HG02610 (cell line): ENCODE measurements around the gene RARB.

ENCODE experiments used
- ATAC-seq: cut with Tn5 transposase; IDR thresholded peaks from one replicate; pipeline ENCODE4 v1.9.1; 2021; ENCODE audit warnings: mild to moderate bottlenecking, moderate library complexity; ENCODE audit not compliant: unreplicated experiment

RARB gene

GRCh38 chr3:25447285-25447684, 19.2 kb downstream of the RARB start:
- ATAC-seq = no peak

- no peak for ATAC-seq
Measured at GRCh38 chr3:25447925-25448324, 19.9 kb downstream of the RARB start.

DNA sequence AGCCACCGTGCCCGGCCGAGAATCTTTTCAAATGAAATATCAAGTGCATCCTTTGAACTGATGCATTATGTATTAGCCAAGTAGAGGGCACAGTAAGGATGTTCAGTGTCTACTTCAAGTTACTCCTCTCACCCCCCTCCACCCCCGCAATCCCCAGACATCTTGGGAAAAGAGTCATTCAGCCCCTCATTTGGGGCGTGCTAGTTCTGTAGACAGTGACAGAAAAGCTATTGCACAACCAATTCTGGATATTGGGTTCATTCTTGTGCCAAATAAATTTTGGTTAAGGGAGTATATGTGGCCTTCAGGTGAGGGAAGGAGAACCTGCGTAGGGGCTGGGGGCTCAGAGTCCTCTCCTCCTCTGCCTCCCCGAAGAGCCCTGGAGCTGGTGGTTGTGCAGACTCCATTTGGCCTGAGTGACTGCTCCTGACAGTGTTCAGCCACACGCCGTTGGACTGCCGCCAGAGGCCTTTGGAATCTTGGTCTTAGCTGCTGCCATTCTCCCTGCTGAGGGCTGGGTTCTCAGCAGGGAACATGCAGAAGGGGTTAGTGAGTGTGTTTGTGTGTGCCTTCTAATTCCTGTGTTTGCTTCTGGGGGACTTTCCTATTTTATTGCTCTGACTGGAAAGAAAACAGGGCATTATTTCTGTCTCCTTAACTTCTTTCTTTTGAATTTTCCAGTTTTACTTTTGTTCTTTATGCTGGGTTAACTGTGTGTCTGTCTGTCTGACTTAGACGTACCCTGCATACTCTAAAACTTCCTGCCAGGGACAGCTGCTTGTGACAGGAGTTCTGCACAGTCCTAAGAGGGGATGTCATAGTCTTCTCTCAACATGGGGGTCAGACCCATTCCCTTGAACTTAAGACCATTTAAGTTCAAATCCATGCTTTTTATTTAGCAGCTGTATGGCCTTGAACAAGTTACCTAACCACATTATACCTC, 21.0 kb downstream of the RARB start:
- no peak for ATAC-seq

DNA sequence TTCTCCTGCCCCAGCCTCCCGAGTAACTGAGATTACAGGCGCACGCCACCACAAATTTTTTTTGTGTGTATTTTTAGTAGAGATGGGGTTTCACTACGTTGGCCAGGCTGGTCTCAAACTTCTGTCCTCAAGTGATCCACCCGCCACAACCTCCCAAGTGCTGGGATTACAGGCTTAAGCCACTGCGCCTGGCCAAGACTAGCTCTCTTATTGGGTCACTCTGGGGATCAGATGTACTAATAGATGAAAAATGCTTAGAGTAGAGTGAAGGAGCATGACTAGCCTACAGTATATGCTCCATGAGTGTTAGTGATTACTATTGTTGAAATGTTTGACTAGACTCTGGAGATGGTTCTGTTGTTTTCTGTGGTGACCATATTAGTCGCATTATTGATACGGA, 21.8 kb downstream of the RARB start:
- no peak for ATAC-seq

DNA sequence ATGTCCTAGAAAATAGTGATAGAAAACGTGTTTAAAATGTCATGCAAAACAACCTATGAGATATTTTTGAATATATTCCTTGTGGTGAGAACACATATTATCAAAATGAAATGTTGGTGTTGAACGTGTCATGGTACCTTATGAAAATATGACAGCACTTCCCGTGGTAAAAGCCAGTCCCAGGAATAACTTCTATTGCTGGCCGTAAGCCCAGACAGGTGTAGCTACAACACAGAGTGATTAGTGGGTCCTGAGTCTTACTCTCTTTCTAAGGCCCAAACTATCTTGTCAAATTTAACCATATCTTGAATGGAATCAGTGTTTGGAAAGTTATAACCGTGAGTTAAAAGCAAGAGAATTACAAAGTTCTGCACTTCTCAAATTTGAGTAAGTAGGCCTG, 24.1 kb downstream of the RARB start:
- no peak for ATAC-seq

GRCh38 chr3:25452740-25453139, 24.7 kb downstream of the RARB start:
- no peak for ATAC-seq

- no peak for ATAC-seq
Measured at GRCh38 chr3:25453619-25454004, 25.5 kb downstream of the RARB start.

DNA sequence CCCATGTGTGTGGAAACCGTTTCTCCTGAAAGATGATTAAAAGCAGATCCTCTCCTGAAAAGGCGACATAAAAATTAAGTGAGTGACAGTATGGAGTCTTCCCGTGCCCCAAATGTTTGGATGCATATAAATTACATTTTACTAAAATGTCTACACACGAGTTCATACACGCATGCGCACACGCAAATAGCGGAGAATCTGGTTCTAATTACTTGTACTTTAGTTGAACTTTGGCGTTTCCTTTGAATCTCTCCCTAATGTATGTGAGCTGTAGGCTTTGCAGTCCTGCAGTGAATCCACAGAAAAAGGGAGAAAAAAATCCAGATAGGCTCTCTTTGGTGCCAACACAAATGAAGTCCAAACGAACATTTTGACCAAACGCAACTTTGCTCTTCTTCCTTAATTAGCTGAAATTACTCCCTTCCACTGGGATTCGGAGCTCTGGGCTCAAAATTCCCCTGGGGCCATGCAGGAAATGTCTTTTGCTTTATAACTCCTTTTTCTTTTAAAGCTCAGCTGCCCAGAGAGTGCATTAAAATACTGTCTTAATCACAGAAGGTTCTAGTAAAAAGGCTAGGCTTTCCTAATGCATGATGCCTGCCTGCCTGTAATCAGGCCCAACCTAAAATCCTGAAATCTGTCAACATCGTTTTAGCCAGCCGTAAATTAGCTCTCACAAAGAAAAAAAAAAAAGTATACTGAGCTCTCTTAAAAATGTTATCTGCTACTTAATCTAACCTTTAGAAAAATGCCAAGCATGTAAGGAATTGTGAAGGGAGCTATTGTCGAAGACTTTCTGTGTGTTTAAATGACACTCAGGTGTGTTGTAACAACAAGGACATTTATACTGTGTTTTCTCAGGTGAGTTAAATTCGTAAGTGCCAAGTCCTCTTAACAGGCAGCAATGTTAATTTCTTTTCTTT, 26.2 kb downstream of the RARB start:
- ATAC-seq = no peak

GRCh38 chr3:25455441-25456132, 27.5 kb downstream of the RARB start:
- no peak for ATAC-seq

- ATAC-seq = no peak
Measured at GRCh38 chr3:25456723-25457670, 28.9 kb downstream of the RARB start.

GRCh38 chr3:25457671-25458419, 29.8 kb downstream of the RARB start:
- no peak for ATAC-seq

GRCh38 chr3:25458420-25458814, 30.4 kb downstream of the RARB start:
- no peak for ATAC-seq

DNA sequence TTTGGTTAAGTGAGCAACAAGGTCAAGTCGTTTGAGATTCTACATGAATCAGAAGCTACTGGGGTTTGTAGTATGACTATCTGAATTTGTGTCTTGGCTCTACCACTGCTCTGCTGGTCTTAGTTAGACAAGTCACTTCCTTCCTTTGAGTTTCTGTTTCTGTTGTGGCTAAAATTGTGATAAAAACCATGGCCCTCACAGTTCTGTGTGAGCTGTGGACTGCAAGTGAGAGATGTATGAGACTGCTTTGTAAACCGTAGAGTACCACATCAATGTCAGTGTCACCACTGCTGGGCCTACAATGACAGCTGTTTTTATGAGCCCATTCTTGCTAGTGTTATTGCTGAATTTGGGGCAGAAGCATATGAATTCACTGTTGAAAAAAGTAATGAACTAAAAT, 32.7 kb downstream of the RARB start:
- ATAC-seq = peak; percentile 98

- ATAC-seq = no peak
Measured at GRCh38 chr3:25461946-25462345, 33.9 kb downstream of the RARB start.

DNA sequence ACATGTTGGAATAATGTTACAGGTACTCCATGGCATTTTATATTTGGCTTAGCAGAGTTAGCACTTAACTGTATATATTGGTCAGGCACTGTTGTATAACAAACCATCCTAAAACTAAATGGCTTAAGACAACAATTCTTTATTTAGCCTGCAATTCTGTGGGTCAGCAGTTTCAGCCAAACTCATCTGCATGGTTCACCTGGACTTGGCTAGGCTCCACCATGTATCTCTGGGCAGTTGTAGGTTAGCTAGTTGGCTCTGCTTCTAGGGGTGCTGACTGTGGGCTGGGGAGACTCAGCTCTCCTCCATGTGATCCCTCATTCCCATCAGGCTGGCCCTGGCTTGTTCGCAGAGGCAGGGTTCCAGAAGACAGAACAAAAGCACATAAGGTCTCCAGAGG, 34.4 kb downstream of the RARB start:
- ATAC-seq = no peak

- ATAC-seq = no peak
Measured at GRCh38 chr3:25463836-25464418, 35.9 kb downstream of the RARB start.

GRCh38 chr3:25465266-25465860, 37.3 kb downstream of the RARB start:
- ATAC-seq = no peak

- no peak for ATAC-seq
Measured at GRCh38 chr3:25468866-25469319, 40.8 kb downstream of the RARB start.
